ENCODE measurements around the gene SESN1. TPM values are rescaled to one million over a fixed set of nuclear protein-coding genes. Genes with fewer than 3 reads are reported as not detected.

The SESN1 gene
- total RNA-seq, 1 donor from 2014 or later: 28.9 TPM

GRCh38 chr6:109102762-109103161 lies 8.1 kb upstream of the SESN1 start:
- Mint-ChIP-seq H3K36me3 (peaks cover 19% of the 10 kb centered on the region), H3K9me3 (peaks cover 3% of the 10 kb centered on the region), H3K4me1 (no peaks in the 10 kb centered on the region), H3K4me3 (no peak overlapping the region), H3K27me3 (ENCODE audit: low read depth) (no peaks in the 10 kb centered on the region), H3K27ac (no peak overlapping the region)
- no peak for DNase-seq (ENCODE audit: low spot score in 2 of 2, unreplicated experiment in 2 of 2)
- TF ChIP-seq CTCF (IDR thresholded peaks at IDR 0.05; ENCODE audit: unreplicated experiment): no peak

- no peak for TF ChIP-seq CTCF (IDR thresholded peaks at IDR 0.05; ENCODE audit: unreplicated experiment)
- no peak overlapping the region for H3K4me3 Mint-ChIP-seq
- H3K27me3 Mint-ChIP-seq (ENCODE audit: low read depth): no peaks in the 10 kb centered on the region
- H3K4me1 Mint-ChIP-seq: peaks cover 27% of the 10 kb centered on the region
- peaks cover 19% of the 10 kb centered on the region for H3K36me3 Mint-ChIP-seq
- no peak for DNase-seq (ENCODE audit: low spot score in 2 of 2, unreplicated experiment in 2 of 2)
- no peak overlapping the region for H3K27ac Mint-ChIP-seq
- no peaks in the 10 kb centered on the region for H3K9me3 Mint-ChIP-seq
Observed at GRCh38 chr6:109097661-109098060, 3.0 kb upstream of the SESN1 start.

GRCh38 chr6:109096208-109096607 lies 1.6 kb upstream of the SESN1 start:
- Mint-ChIP-seq H3K27ac (peak overlapping the region; percentile 83), H3K9me3 (no peaks in the 10 kb centered on the region), H3K4me3 (peak overlapping the region; percentile 92), H3K36me3 (peaks cover 15% of the 10 kb centered on the region), H3K27me3 (ENCODE audit: low read depth) (no peaks in the 10 kb centered on the region), H3K4me1 (peaks cover 41% of the 10 kb centered on the region)
- no peak for DNase-seq (ENCODE audit: low spot score in 2 of 2, unreplicated experiment in 2 of 2)
- TF ChIP-seq CTCF (IDR thresholded peaks at IDR 0.05; ENCODE audit: unreplicated experiment): no peak

- H3K27me3 Mint-ChIP-seq (ENCODE audit: low read depth): no peaks in the 10 kb centered on the region
- peak overlapping the region; percentile 99 for H3K27ac Mint-ChIP-seq
- no peaks in the 10 kb centered on the region for H3K9me3 Mint-ChIP-seq
- no peak for DNase-seq (ENCODE audit: low spot score in 2 of 2, unreplicated experiment in 2 of 2)
- peaks cover 42% of the 10 kb centered on the region for H3K4me1 Mint-ChIP-seq
- peak overlapping the region; percentile 92 for H3K4me3 Mint-ChIP-seq
- TF ChIP-seq CTCF (IDR thresholded peaks at IDR 0.05; ENCODE audit: unreplicated experiment): no peak
- peaks cover 10% of the 10 kb centered on the region for H3K36me3 Mint-ChIP-seq
Observed at GRCh38 chr6:109095835-109096084, 1.1 kb upstream of the SESN1 start.

- Mint-ChIP-seq H3K27ac (peak within 1 kb of the TSS; percentile 99), H3K27me3 (ENCODE audit: low read depth) (no peaks in the 10 kb centered on the region), H3K4me3 (peak within 1 kb of the TSS; percentile 92), H3K9me3 (no peaks in the 10 kb centered on the region), H3K36me3 (peaks cover 9% of the 10 kb centered on the region), H3K4me1 (peaks cover 42% of the 10 kb centered on the region)
- no peak for TF ChIP-seq CTCF (IDR thresholded peaks at IDR 0.05; ENCODE audit: unreplicated experiment)
- peak; percentile 95 to 98 for DNase-seq (ENCODE audit: low spot score in 2 of 2, unreplicated experiment in 2 of 2)
Observed at GRCh38 chr6:109095036-109095834, 589 bp upstream of the SESN1 start, which contains the start of gene CEP57L1. Gene CEP57L1 (plus strand): TSS chr6:109095507. CDS start chr6:109145222, 49,715 bp downstream.
